Suppressor macrophage treated with lipopolysaccharide for 1 hour (primary cell): ENCODE measurements around the gene SHLD2.
"Not testable (repeated sequence)": the region's sequence is repeated elsewhere in the genome, so short reads cannot be mapped to it uniquely, and the experiment has no call there.

ENCODE experiments used
- DNase-seq, 3 donors: peaks; one replicate each; pipeline ENCODE4 v3.0.0-alpha.2; 2020 to 2022

SHLD2 gene

DNA sequence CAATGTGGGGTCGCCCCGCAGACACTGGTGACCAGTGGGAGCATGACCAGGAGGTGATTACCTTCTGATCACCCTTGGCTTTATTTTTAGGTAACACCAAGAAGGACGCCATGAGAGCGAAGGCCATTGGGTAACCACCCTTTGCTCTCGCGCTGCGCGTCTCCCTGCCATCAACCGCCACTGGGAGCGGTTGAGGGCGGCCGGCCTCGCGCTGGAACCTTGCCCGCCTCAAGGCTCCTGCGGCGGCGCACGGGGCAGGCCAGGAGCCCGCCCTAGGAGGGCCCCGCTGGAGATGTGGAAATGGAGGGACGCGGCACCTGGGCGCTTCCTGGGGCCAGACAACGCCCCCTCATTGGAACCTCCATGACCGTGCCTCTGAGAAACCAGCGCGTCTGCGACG lies 127.8 kb downstream of the SHLD2 start:
- DNase-seq = not testable (repeated sequence)

DNA sequence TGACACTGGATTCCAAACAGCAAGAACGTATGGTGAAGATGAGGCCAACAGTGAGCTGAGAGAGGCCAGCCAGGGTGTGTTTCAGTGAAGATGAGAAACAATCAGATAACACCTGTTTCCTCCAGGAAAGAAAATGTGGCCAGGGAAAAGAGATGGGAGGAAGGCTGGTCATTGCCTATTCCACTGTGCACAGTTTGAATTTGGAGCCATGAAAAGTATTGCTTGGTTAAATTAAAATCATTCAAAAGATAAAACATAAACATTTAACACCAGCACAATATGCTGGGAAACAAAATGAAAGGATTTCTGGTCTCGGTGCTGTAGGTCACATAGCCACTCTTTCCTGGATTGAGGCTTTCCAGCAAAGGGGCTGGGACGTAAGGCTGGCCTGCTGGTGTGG lies 130.1 kb downstream of the SHLD2 start, which contains the start of gene NUTM2A:
NUTM2A (plus strand) TSS at position 301 of the 400 bp plus-strand sequence. CDS start 383 bp downstream, outside the sequence.
- not testable (repeated sequence) for DNase-seq

DNA sequence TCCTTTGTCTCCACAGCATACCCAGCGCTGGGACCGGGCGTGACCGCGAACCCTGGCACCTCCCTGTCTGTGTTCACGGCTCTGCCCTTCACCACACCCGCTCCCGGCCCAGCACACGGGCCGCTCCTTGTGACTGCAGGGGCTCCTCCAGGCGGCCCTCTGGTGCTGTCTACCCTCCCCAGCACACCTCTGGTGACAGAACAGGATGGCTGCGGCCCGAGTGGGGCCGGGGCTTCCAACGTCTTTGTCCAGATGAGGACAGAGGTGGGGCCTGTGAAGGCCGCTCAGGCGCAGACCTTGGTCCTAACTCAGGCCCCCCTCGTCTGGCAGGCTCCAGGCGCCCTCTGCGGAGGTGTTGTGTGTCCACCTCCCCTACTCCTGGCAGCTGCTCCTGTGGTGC lies 133.2 kb downstream of the SHLD2 start:
- DNase-seq = not testable (repeated sequence)

DNA sequence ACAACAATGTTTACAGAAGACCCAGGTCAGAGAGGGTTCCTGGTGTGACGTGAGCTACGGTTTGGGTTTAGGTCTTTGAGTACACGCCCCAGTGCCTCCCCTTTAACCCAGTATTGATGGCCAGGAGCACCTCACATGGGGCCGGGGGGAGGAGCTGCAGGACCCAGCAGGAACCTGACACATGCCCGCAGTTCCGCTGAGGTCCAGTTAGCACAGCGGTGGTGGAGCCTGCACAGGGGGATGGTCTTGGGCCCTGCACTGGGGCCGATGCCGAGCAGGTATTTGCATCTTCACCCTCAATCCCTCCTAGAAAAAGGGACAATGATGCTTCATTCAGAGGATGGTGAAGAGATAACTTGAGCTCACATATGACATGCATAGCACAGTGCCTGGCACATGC lies 134.2 kb downstream of the SHLD2 start:
- not testable (repeated sequence) for DNase-seq

DNA sequence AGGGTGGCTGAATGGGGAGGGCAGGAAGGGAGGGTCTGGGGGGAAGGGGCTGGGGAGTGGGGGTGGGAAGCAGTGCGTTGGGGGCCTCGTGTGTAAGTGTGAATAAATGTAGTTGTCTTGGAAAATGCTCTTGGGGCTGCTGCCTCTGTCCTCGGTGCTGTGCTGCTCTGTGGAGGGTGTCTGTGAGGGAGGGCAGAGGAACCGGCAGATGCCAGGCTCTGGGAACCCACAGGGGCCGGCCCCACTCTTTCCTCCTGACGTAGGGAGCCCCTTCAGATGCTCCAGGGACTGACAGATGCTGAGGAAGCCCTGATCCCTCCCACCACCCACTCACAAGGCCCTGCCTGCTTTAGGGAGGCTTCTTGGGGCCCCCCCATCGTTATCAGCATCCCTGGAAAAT lies 139.8 kb downstream of the SHLD2 start:
- not testable (repeated sequence) for DNase-seq

DNA sequence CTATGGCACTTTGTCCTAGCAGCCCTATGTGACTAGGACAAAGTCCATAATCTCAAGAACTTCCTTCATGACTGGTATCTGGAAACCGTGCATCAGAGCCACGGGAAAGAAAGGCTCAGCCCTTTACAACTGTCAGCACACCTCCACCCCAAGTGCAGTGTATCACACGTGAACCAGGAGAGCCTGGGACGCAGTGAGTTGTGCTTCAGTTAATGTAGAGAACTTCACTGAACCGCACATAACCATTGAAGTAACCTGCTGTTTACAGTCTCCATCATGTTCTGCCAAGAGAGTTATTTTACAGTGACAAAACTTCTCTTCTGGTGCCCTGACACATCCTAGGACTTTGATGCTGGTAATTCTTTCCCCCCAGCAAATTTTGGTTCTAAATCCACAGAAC lies 142.2 kb downstream of the SHLD2 start:
- not testable (repeated sequence) for DNase-seq

DNA sequence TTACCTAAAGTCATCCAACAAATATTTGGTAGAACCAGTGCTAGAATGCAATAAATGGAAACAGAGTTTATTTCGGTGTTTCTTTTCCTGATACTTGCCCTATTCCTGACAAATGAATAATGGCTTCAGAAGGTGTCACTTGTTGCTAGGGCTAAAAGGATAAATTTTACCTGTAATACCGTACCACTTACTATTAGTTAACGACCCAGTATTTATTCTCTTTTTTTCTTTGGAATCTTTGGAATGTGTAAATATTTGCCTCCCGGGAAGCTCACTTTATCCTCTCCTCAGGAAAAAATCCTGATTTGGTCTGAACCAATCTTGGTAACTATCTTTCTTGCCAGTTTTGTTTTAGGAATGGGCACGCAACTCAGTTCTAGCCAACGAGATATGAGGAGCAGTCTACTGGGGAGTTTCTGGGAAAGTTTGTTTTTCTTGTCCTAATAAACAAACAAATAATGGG lies 144.4 kb downstream of the SHLD2 start:
- DNase-seq = not testable (repeated sequence)
